DOHH2 (cell line): ENCODE data around the gene TGM6.
A peak's percentile ranks its signal among the peaks of the same experiment; 100 is the strongest.

Experiments used
- H3F3A ChIP-seq: fragments of 200-600 bp; sonication (generic), shearing (Covaris generic); 2 replicates; pipeline ENCODE4 v1.6.0; 2016; ENCODE audit warnings: antibody characterized with exemption, mild to moderate bottlenecking; ENCODE audit not compliant: control insufficient read depth, insufficient read depth
- H3K27ac ChIP-seq: fragments of 200-600 bp; sonication (generic); 2 replicates; pipeline ENCODE4 v1.5.1; 2014; ENCODE audit warnings: low read depth, mild to moderate bottlenecking, low read length, moderate library complexity
- H3K27me3 ChIP-seq: fragments of 200-600 bp; sonication (generic); 2 replicates; pipeline ENCODE4 v1.6.1; 2014; ENCODE audit warnings: mild to moderate bottlenecking, low read length, mixed read lengths; ENCODE audit not compliant: control insufficient read depth
- H3K36me3 ChIP-seq: fragments of 200-600 bp; sonication (generic); 2 replicates; pipeline ENCODE4 v1.6.1; 2014; ENCODE audit warnings: mild to moderate bottlenecking, low read length, moderate library complexity, mixed read lengths; ENCODE audit not compliant: control insufficient read depth
- H3K4me1 ChIP-seq: fragments of 200-600 bp; sonication (generic); 2 replicates; pipeline ENCODE4 v1.6.1; 2014; ENCODE audit warnings: mild to moderate bottlenecking, low read length, mixed read lengths; ENCODE audit not compliant: control insufficient read depth
- H3K4me2 ChIP-seq: fragments of 200-600 bp; sonication (generic); 2 replicates; pipeline ENCODE4 v1.6.0; 2014; ENCODE audit warnings: mild to moderate bottlenecking, low read length, moderate library complexity
- H3K4me3 ChIP-seq: fragments of 200-600 bp; sonication (generic); 2 replicates; pipeline ENCODE4 v1.5.1; 2014; ENCODE audit warnings: mild to moderate bottlenecking, low read length, mixed read lengths
- H3K79me2 ChIP-seq: fragments of 200-600 bp; sonication (generic); 2 replicates; pipeline ENCODE4 v1.6.1; 2014; ENCODE audit warnings: mild to moderate bottlenecking, low read length, mixed read lengths; ENCODE audit not compliant: control insufficient read depth
- H3K9me2 ChIP-seq: fragments of 200-600 bp; sonication (generic); replicated peaks from 2 replicates; pipeline ENCODE4 v1.6.1; 2014; ENCODE audit warnings: mild to moderate bottlenecking, low read length, mixed read lengths; ENCODE audit not compliant: control insufficient read depth
- H3K9me3 ChIP-seq: fragments of 200-600 bp; sonication (generic); 2 replicates; pipeline ENCODE4 v1.6.1; 2014; ENCODE audit warnings: antibody characterized with exemption, low read length, mixed read lengths; ENCODE audit not compliant: control insufficient read depth, insufficient read depth
- H4K20me1 ChIP-seq: fragments of 200-600 bp; sonication (generic); 2 replicates; pipeline ENCODE4 v1.6.0; 2014; ENCODE audit warnings: low read depth, mild to moderate bottlenecking, antibody characterized with exemption, low read length, moderate library complexity; ENCODE audit not compliant: control insufficient read depth, insufficient read depth
- EZH2phosphoT487 ChIP-seq: fragments of 200-600 bp; sonication (generic); IDR thresholded peaks from 2 replicates; pipeline ENCODE4 v1.6.1; 2017; ENCODE audit warnings: borderline replicate concordance, mild to moderate bottlenecking, antibody characterized with exemption, low read length, moderate library complexity, mixed read lengths
- TF ChIP-seq, protein P1 (sequence below): fragments of 200-600 bp; sonication (generic); IDR thresholded peaks from one replicate; pipeline ENCODE4 v1.5.1; 2014; ENCODE audit warnings: antibody characterized with exemption, mild to moderate bottlenecking, low read depth, low read length; ENCODE audit not compliant: poor library complexity, severe bottlenecking

TGM6 gene

DNA sequence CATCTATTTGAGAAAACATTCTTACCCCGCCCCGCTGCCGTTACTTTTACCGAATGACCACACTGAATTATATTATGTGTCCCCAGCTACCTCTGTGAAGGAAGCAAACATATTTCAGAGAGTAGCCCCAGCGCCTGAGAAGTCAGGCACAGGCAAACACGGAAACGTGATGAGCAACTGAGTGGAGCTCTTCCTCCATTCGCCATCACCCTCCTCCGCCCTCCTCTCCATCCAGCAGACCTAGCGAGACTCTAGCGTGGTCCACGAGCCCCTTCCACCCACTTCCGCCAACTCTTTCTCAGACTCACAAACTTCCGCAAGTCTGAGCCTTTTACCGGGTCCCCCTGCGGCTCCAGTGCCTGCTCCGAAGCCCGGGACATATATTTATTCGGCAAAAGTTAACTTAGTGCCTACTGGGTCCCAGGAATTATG lies 89.3 kb downstream of the TGM6 start:
- peaks cover 59% of the 10 kb centered on the region for H3K36me3 ChIP-seq
- H3K27ac ChIP-seq, result peak overlapping the region; percentile 81
- peaks cover 49% of the 10 kb centered on the region for H3F3A ChIP-seq
- no peaks in the 10 kb centered on the region for H3K27me3 ChIP-seq
- H4K20me1 ChIP-seq, result peaks cover 33% of the 10 kb centered on the region
- H3K9me2 ChIP-seq, result no peaks in the 10 kb centered on the region
- H3K79me2 ChIP-seq, result peaks cover 78% of the 10 kb centered on the region
- peak overlapping the region; percentile 97 for H3K4me3 ChIP-seq
- H3K4me1 ChIP-seq, result peaks cover 67% of the 10 kb centered on the region
- no peak for TF ChIP-seq EZH2phosphoT487
- TF ChIP-seq, protein P1, sequence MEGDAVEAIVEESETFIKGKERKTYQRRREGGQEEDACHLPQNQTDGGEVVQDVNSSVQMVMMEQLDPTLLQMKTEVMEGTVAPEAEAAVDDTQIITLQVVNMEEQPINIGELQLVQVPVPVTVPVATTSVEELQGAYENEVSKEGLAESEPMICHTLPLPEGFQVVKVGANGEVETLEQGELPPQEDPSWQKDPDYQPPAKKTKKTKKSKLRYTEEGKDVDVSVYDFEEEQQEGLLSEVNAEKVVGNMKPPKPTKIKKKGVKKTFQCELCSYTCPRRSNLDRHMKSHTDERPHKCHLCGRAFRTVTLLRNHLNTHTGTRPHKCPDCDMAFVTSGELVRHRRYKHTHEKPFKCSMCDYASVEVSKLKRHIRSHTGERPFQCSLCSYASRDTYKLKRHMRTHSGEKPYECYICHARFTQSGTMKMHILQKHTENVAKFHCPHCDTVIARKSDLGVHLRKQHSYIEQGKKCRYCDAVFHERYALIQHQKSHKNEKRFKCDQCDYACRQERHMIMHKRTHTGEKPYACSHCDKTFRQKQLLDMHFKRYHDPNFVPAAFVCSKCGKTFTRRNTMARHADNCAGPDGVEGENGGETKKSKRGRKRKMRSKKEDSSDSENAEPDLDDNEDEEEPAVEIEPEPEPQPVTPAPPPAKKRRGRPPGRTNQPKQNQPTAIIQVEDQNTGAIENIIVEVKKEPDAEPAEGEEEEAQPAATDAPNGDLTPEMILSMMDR, result no peak
- peak overlapping the region; percentile 75 for H3K4me2 ChIP-seq
- no peaks in the 10 kb centered on the region for H3K9me3 ChIP-seq

DNA sequence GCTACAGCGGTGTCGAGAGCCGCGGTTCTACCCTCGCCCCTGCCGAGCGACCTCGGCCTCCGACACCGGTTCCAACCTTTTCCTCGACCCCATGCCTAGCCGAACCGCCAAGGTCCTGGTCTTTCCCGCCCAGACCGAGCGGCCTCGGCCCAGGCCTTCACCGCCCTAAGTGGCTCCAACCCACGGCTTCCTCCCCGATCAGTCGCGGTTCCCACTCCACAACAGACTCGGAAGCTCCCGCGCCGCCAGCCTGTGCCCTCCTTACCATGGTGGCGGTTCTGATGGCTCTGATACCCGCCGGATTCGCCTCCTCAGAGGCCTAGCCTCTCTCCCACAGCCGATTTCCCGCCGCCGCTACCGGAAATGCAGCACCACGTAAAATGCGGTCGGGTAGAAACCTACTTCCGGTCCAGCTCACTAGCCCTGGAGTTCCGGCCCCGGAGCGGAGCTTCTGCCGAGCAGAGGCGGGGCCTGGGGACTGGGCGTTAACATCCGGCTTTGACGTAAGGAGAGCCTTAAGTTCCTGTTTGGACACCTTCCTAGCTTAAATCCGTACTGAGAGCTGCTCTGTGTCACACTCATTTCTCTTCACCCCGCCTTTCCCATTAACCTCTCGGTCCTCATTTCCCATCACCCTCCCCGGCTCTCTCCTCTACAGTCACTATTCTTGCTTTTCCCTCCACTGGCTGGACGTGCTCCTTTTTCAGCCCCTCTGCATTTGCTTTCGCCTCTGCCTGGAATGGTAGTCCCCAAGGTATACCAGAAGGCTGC lies 89.9 kb downstream of the TGM6 start, which contains the start of gene SNRPB:
Gene SNRPB (minus strand): TSS at position 367 of the 771 bp plus-strand sequence. CDS start 99 bp downstream, at position 268.
- H3K4me1 ChIP-seq, result peaks cover 73% of the 10 kb centered on the region
- peaks cover 73% of the 10 kb centered on the region for H3K79me2 ChIP-seq
- H4K20me1 ChIP-seq, result peaks cover 32% of the 10 kb centered on the region

DNA sequence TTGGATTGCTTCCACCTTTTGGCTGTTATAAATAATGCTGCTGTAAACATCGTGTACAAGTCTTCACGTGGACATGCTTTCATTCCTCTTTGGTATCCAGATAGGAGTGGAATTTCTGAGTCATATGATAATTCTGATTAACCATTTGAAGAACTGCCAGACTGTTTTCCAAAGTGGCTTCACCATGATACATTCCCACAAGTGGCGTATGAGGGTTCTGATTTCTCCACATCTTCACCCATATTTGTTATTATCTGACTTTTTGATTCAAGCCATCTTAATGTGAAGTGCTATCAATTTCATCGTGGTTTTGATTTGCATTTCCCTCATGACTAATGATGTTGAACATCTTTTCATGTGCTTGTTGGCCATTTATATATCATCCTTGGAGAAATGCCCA lies 92.8 kb downstream of the TGM6 start:
- H3K36me3 ChIP-seq, result peaks cover 30% of the 10 kb centered on the region
- no peaks in the 10 kb centered on the region for H3K9me2 ChIP-seq
- H4K20me1 ChIP-seq, result peaks cover 13% of the 10 kb centered on the region
- H3K27ac ChIP-seq, result peak overlapping the region; percentile 83
- H3K4me2 ChIP-seq, result peak overlapping the region; percentile 77
- H3K27me3 ChIP-seq, result no peaks in the 10 kb centered on the region
- no peak for TF ChIP-seq EZH2phosphoT487
- TF ChIP-seq, protein P1, result no peak
- peaks cover 44% of the 10 kb centered on the region for H3K79me2 ChIP-seq
- no peaks in the 10 kb centered on the region for H3K9me3 ChIP-seq
- peak overlapping the region; percentile 54 for H3K4me3 ChIP-seq
- H3F3A ChIP-seq, result peaks cover 27% of the 10 kb centered on the region
- H3K4me1 ChIP-seq, result peaks cover 63% of the 10 kb centered on the region

More for the DNA sequence above, 89.9 kb downstream of the TGM6 start, which contains the start of gene SNRPB:
- Histone ChIP-seq H3K9me3 (no peaks in the 10 kb centered on the region), H3K27me3 (no peaks in the 10 kb centered on the region), H3F3A (peaks cover 48% of the 10 kb centered on the region), H3K9me2 (no peaks in the 10 kb centered on the region), H3K36me3 (peaks cover 53% of the 10 kb centered on the region), H3K27ac (peak within 1 kb of the TSS; percentile 81), H3K4me3 (peak within 1 kb of the TSS; percentile 97), H3K4me2 (peak within 1 kb of the TSS; percentile 90)
- no peak for TF ChIP-seq EZH2phosphoT487
- TF ChIP-seq, protein P1, result no peak
